Peyer's patch (tissue), 4 donors: ENCODE results near the gene C5orf46. TPM values are rescaled to one million over a fixed set of nuclear protein-coding genes. Genes with fewer than 3 reads are reported as not detected.
"Not testable (repeated sequence)": the region's sequence is repeated elsewhere in the genome, so short reads cannot be mapped to it uniquely, and the experiment has no call there.

Experiments
- DNase-seq, 3 donors: peaks; one replicate each; pipeline ENCODE4 v3.0.0-alpha.2; 2017 to 2019
- H3K27ac ChIP-seq, 4 donors: fragments of 200-600 bp; sonication (generic); one replicate each; pipeline ENCODE4 v1.5.1; 2016 to 2019
- H3K27me3 ChIP-seq, 2 donors: fragments of 200-600 bp; sonication (generic); one replicate each; pipeline ENCODE4 v1.5.1; 2019
- H3K36me3 ChIP-seq, 3 donors: fragments of 200-600 bp; sonication (generic); one replicate each; pipeline ENCODE4 v1.5.1; 2016 to 2019
- H3K4me1 ChIP-seq, 4 donors: fragments of 200-600 bp; sonication (generic); one replicate each; pipeline ENCODE4 v1.5.1; 2016 to 2019
- H3K4me3 ChIP-seq, 4 donors: fragments of 200-600 bp; sonication (generic); 1 replicate in 3 of 4; 2 replicates in 1 of 4; pipeline ENCODE4 v1.5.1; 2016 to 2019; ENCODE audit warnings: mild to moderate bottlenecking in 1 of 4
- H3K9me3 ChIP-seq, 4 donors: fragments of 200-600 bp; sonication (generic); one replicate each; pipeline ENCODE4 v1.5.1; 2016 to 2019; ENCODE audit warnings: mild to moderate bottlenecking in 1 of 4
- CTCF ChIP-seq, 6 experiments: fragments of 450-650 bp in 4 of 6; fragments of 200-600 bp in 2 of 6; sonication (generic) in 1 of 6; IDR thresholded peaks; one replicate each; pipeline ENCODE4 v1.5.1; 2017 to 2019; ENCODE audit warnings: antibody characterized with exemption in 6 of 6, mild to moderate bottlenecking in 3 of 6, moderate library complexity in 1 of 6
- POLR2A ChIP-seq, 2 donors: fragments of 450-650 bp; IDR thresholded peaks; one replicate each; pipeline ENCODE4 v1.5.1; 2017; ENCODE audit warnings: antibody characterized with exemption in 2 of 2, mild to moderate bottlenecking in 2 of 2, moderate library complexity in 2 of 2
- total RNA-seq, 4 donors: library from RNA; depleted of rRNA; stranded (reverse); fragments of >200 nt; gene quantifications; one replicate each; pipeline ENCODE4 v1.1.0, GENCODE V29; 2016

C5orf46 gene
- total RNA-seq, 4 donors from 2014 or later = not detected

- no peaks in the 10 kb centered on the region for H3K27me3 ChIP-seq
- H3K4me3 ChIP-seq = no peak overlapping the region
- H3K36me3 ChIP-seq = no peaks in the 10 kb centered on the region
- no peak overlapping the region for H3K27ac ChIP-seq
- H3K4me1 ChIP-seq = no peaks in the 10 kb centered on the region
- no peak for DNase-seq
- no peaks in the 10 kb centered on the region for H3K9me3 ChIP-seq
- TF ChIP-seq POLR2A (IDR thresholded peaks at IDR 0.05) (no peak), CTCF (IDR thresholded peaks at IDR 0.05) (no peak)
Observed at GRCh38 chr5:147876626-147877025, 29.7 kb downstream of the C5orf46 start.

- no peak for DNase-seq
- no peaks in the 10 kb centered on the region for H3K27me3 ChIP-seq
- no peaks in the 10 kb centered on the region for H3K4me1 ChIP-seq
Observed at GRCh38 chr5:147876141-147876540, 30.2 kb downstream of the C5orf46 start.

GRCh38 chr5:147874910-147875367 is 31.4 kb downstream of the C5orf46 start:
- TF ChIP-seq POLR2A (IDR thresholded peaks at IDR 0.05) = no peak
- TF ChIP-seq CTCF (IDR thresholded peaks at IDR 0.05) = no peak
- Histone ChIP-seq H3K4me1 (no peaks in the 10 kb centered on the region), H3K27me3 (no peaks in the 10 kb centered on the region), H3K27ac (no peak overlapping the region), H3K36me3 (no peaks in the 10 kb centered on the region), H3K4me3 (no peak overlapping the region), H3K9me3 (no peaks in the 10 kb centered on the region)
- no peak for DNase-seq

More at GRCh38 chr5:147876141-147876540, 30.2 kb downstream of the C5orf46 start:
- Histone ChIP-seq H3K36me3 (no peaks in the 10 kb centered on the region), H3K4me3 (no peak overlapping the region), H3K27ac (no peak overlapping the region), H3K9me3 (no peaks in the 10 kb centered on the region)
- no peak for TF ChIP-seq CTCF (IDR thresholded peaks at IDR 0.05)
- TF ChIP-seq POLR2A (IDR thresholded peaks at IDR 0.05) = no peak

GRCh38 chr5:147874118-147874875 is 32.0 kb downstream of the C5orf46 start:
- not testable (repeated sequence) for H3K4me3 ChIP-seq, H3K9me3 ChIP-seq, DNase-seq, H3K4me1 ChIP-seq, H3K27ac ChIP-seq, H3K27me3 ChIP-seq, H3K36me3 ChIP-seq

- not testable (repeated sequence) for H3K9me3 ChIP-seq, H3K36me3 ChIP-seq, H3K27ac ChIP-seq, H3K4me3 ChIP-seq, DNase-seq, H3K4me1 ChIP-seq, H3K27me3 ChIP-seq
Observed at GRCh38 chr5:147872744-147873435, 33.4 kb downstream of the C5orf46 start.

- not testable (repeated sequence) for H3K27ac ChIP-seq, H3K4me1 ChIP-seq, H3K9me3 ChIP-seq, H3K4me3 ChIP-seq, H3K36me3 ChIP-seq, H3K27me3 ChIP-seq, DNase-seq
Observed at GRCh38 chr5:147871980-147872549, 34.3 kb downstream of the C5orf46 start.

- not testable (repeated sequence) for H3K4me3 ChIP-seq, H3K27me3 ChIP-seq, DNase-seq, H3K4me1 ChIP-seq, H3K27ac ChIP-seq, H3K9me3 ChIP-seq, H3K36me3 ChIP-seq
Observed at GRCh38 chr5:147869892-147870291, 36.4 kb downstream of the C5orf46 start.
